ENCODE results near the gene PRKCB. TPM values are rescaled to one million over a fixed set of nuclear protein-coding genes. Genes with fewer than 3 reads are reported as not detected.
"Not testable (repeated sequence)": the region's sequence is repeated elsewhere in the genome, so short reads cannot be mapped to it uniquely, and the experiment has no call there.

Gene PRKCB
- total RNA-seq, 1 donor from 2014 or later, result 24.1 TPM

GRCh38 chr16:23929237-23929636 lies 93.5 kb downstream of the PRKCB start:
- ATAC-seq (no peak), DNase-seq (no peak)
- TF ChIP-seq CTCF (IDR thresholded peaks at IDR 0.05), result no peak
- Histone ChIP-seq H3K27ac (no peak overlapping the region), H3K4me3 (no peak overlapping the region), H3K9me3 (no peaks in the 10 kb centered on the region), H3K27me3 (ENCODE audit: low read depth) (no peaks in the 10 kb centered on the region), H3K36me3 (no peaks in the 10 kb centered on the region), H3K4me1 (no peaks in the 10 kb centered on the region)
- intact Hi-C loops (cut with DNase I), result no loop called here

GRCh38 chr16:23929856-23930255 lies 94.1 kb downstream of the PRKCB start:
- no peaks in the 10 kb centered on the region for H3K27me3 ChIP-seq (ENCODE audit: low read depth)
- intact Hi-C loops (cut with DNase I), result no loop called here
- ATAC-seq (no peak), DNase-seq (no peak)
- no peak overlapping the region for H3K27ac ChIP-seq
- no peaks in the 10 kb centered on the region for H3K4me1 ChIP-seq
- no peak overlapping the region for H3K4me3 ChIP-seq
- TF ChIP-seq CTCF (IDR thresholded peaks at IDR 0.05), result no peak
- no peaks in the 10 kb centered on the region for H3K36me3 ChIP-seq
- H3K9me3 ChIP-seq, result no peaks in the 10 kb centered on the region

- H3K27ac ChIP-seq, result no peak overlapping the region
- ATAC-seq (no peak), DNase-seq (no peak)
- no peak for TF ChIP-seq CTCF (IDR thresholded peaks at IDR 0.05)
- no peak overlapping the region for H3K4me3 ChIP-seq
- H3K27me3 ChIP-seq (ENCODE audit: low read depth), result no peaks in the 10 kb centered on the region
- H3K9me3 ChIP-seq, result no peaks in the 10 kb centered on the region
- H3K36me3 ChIP-seq, result no peaks in the 10 kb centered on the region
- intact Hi-C loops (cut with DNase I), result no loop called here
- no peaks in the 10 kb centered on the region for H3K4me1 ChIP-seq
Observed at GRCh38 chr16:23930791-23931190, 95.0 kb downstream of the PRKCB start.

- intact Hi-C loops (cut with DNase I), result no loop called here
Observed at GRCh38 chr16:23931199-23931598, 95.4 kb downstream of the PRKCB start.

GRCh38 chr16:23933650-23934049 lies 97.9 kb downstream of the PRKCB start:
- H3K9me3 ChIP-seq; H3K27ac ChIP-seq; H3K4me1 ChIP-seq; H3K36me3 ChIP-seq; H3K27me3 ChIP-seq (ENCODE audit: low read depth); DNase-seq; H3K4me3 ChIP-seq; ATAC-seq; intact Hi-C loops (cut with DNase I): not testable (repeated sequence)

More at GRCh38 chr16:23931199-23931598, 95.4 kb downstream of the PRKCB start:
- no peak for TF ChIP-seq CTCF (IDR thresholded peaks at IDR 0.05)
- ATAC-seq (no peak), DNase-seq (no peak)
- Histone ChIP-seq H3K4me1 (no peaks in the 10 kb centered on the region), H3K9me3 (no peaks in the 10 kb centered on the region), H3K36me3 (no peaks in the 10 kb centered on the region), H3K4me3 (no peak overlapping the region), H3K27ac (no peak overlapping the region), H3K27me3 (ENCODE audit: low read depth) (no peaks in the 10 kb centered on the region)

- Histone ChIP-seq H3K27me3 (ENCODE audit: low read depth) (no peaks in the 10 kb centered on the region), H3K27ac (no peak overlapping the region), H3K9me3 (no peaks in the 10 kb centered on the region), H3K4me1 (no peaks in the 10 kb centered on the region), H3K36me3 (no peaks in the 10 kb centered on the region), H3K4me3 (no peak overlapping the region)
- no peak for ATAC-seq
- TF ChIP-seq CTCF (IDR thresholded peaks at IDR 0.05), result no peak
- intact Hi-C loops (cut with DNase I), result no loop called here
- no peak for DNase-seq
Observed at GRCh38 chr16:23934610-23935236, 98.9 kb downstream of the PRKCB start.
